ENCODE results near the gene PRSS2.

- TF ChIP-seq CTCF (conservative IDR thresholded peaks at IDR 0.05 in 1 of 2, IDR thresholded peaks at IDR 0.05 in 1 of 2; ENCODE audit: low read depth in 1 of 2, low read length in 2 of 2), result no peak
- TF ChIP-seq EZH2 (IDR thresholded peaks at IDR 0.05; ENCODE audit: low read length, missing control alignments), result no peak
These were observed 38.9 kb downstream of the PRSS2 start for GRCh38 chr7:142809671-142810070.
